Activated CD4-positive, alpha-beta T cell treated with anti-CD3 and anti-CD28 coated beads for 4 hours (primary cell): Measurements from ENCODE around the gene GNAT2.

Source experiments
- DNase-seq, 2 donors: peaks; one replicate each; pipeline ENCODE4 v3.0.0-alpha.2; 2020

The GNAT2 gene

GRCh38 chr1:109605381-109605780 lies 14.0 kb downstream of the GNAT2 start:
- DNase-seq, result no peak

GRCh38 chr1:109603229-109603628 lies 16.2 kb downstream of the GNAT2 start:
- DNase-seq, result no peak

GRCh38 chr1:109598655-109599054 lies 20.8 kb downstream of the GNAT2 start:
- no peak for DNase-seq

GRCh38 chr1:109598156-109598555 lies 21.3 kb downstream of the GNAT2 start:
- DNase-seq, result no peak

GRCh38 chr1:109595531-109595930 lies 23.9 kb downstream of the GNAT2 start:
- DNase-seq, result no peak

GRCh38 chr1:109592916-109593315 lies 26.5 kb downstream of the GNAT2 start:
- no peak for DNase-seq

GRCh38 chr1:109589679-109590078 lies 29.7 kb downstream of the GNAT2 start:
- no peak for DNase-seq

GRCh38 chr1:109589177-109589576 lies 30.2 kb downstream of the GNAT2 start:
- no peak for DNase-seq

GRCh38 chr1:109586055-109586454 lies 33.4 kb downstream of the GNAT2 start:
- no peak for DNase-seq

GRCh38 chr1:109584766-109585165 lies 34.6 kb downstream of the GNAT2 start:
- DNase-seq, result no peak

- no peak for DNase-seq
These were observed 37.4 kb downstream of the GNAT2 start for GRCh38 chr1:109582021-109582420.

GRCh38 chr1:109579491-109579890 lies 39.9 kb downstream of the GNAT2 start:
- no peak for DNase-seq

- DNase-seq, result no peak
These were observed 40.4 kb downstream of the GNAT2 start for GRCh38 chr1:109578947-109579443.

- no peak for DNase-seq
These were observed 45.6 kb downstream of the GNAT2 start for GRCh38 chr1:109573785-109574184.

- DNase-seq, result no peak
These were observed 49.0 kb downstream of the GNAT2 start for GRCh38 chr1:109570414-109570813.

- no peak for DNase-seq
These were observed 50.1 kb downstream of the GNAT2 start for GRCh38 chr1:109569323-109569722.

- DNase-seq, result no peak
These were observed 51.3 kb downstream of the GNAT2 start for GRCh38 chr1:109567877-109568672.

- DNase-seq, result no peak
These were observed 52.4 kb downstream of the GNAT2 start for GRCh38 chr1:109566982-109567381.

- no peak for DNase-seq
These were observed 54.2 kb downstream of the GNAT2 start for GRCh38 chr1:109565241-109565640.

- no peak for DNase-seq
These were observed 55.1 kb downstream of the GNAT2 start for GRCh38 chr1:109564194-109564878.

- DNase-seq, result no peak
These were observed 59.4 kb downstream of the GNAT2 start for GRCh38 chr1:109559995-109560394.

GRCh38 chr1:109557520-109557919 lies 61.9 kb downstream of the GNAT2 start:
- no peak for DNase-seq

- DNase-seq, result no peak
These were observed 62.9 kb downstream of the GNAT2 start for GRCh38 chr1:109556563-109556962.
